Measurements from ENCODE around the gene SLC16A3. TPM values are rescaled to one million over a fixed set of nuclear protein-coding genes. Genes with fewer than 3 reads are reported as not detected.

SLC16A3 gene
- total RNA-seq, 1 donor from 2014 or later, result 21.1 TPM

DNA sequence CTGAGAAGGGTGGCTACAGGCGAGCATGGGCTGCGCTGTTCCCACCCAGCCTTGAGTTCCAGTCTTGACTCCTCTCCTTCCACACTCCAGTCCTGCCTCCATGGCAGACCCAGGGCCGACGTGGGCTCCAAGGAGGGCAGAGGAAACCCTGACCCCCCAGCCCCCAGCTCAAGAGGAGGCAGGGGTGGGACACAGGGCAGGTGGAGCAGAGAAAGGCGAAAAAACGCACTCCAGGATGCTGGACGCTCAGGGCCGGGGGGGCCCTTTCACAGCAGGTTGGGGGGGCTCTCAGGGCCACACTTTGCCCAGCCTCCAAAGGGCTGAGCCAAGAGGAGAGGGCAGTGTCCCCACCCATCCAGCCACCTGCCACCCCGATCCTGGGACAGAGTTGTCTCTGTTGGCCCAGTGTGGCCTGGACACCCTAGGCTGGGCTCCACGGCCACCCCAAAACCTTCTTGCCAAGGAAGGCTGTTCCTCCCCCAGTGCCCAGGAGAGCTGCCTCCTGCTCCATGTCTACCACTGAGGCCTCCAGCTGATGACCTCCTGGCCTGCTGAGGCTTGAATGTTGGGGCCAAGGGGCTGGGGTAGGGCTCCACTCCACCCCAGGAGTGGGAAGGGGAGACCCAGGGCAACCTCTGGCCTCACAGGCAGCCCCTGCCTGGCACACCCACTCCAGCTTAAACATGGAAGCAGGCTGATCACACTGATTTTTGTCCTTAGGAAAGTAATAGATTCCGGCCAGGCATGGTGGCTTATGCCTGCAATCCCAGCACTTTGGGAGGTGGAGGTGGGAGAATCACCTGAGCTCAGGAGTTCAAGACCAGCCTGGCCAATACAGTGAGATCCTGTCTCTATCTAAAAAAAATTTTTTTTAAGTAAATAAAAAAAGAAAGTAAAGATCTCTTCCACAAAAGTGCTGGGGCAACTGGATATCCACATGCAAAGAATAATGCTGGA lies 8.8 kb upstream of the SLC16A3 start:
- no peak for DNase-seq (ENCODE audit: extremely low spot score in 2 of 2)
- intact Hi-C loops (cut with DNase I), result no loop called here
- Histone ChIP-seq H3K36me3 (no peaks in the 10 kb centered on the region), H3K9me3 (no peaks in the 10 kb centered on the region), H3K4me1 (peaks cover 28% of the 10 kb centered on the region), H3K27me3 (no peaks in the 10 kb centered on the region), H3K4me3 (no peak overlapping the region), H3K27ac (no peak overlapping the region)
- TF ChIP-seq POLR2AphosphoS5 (IDR thresholded peaks at IDR 0.05; ENCODE audit: insufficient read depth in 1 of 2, low read depth in 1 of 2) (no peak), POLR2A (IDR thresholded peaks at IDR 0.05) (no peak)
- TF ChIP-seq, protein P1, sequence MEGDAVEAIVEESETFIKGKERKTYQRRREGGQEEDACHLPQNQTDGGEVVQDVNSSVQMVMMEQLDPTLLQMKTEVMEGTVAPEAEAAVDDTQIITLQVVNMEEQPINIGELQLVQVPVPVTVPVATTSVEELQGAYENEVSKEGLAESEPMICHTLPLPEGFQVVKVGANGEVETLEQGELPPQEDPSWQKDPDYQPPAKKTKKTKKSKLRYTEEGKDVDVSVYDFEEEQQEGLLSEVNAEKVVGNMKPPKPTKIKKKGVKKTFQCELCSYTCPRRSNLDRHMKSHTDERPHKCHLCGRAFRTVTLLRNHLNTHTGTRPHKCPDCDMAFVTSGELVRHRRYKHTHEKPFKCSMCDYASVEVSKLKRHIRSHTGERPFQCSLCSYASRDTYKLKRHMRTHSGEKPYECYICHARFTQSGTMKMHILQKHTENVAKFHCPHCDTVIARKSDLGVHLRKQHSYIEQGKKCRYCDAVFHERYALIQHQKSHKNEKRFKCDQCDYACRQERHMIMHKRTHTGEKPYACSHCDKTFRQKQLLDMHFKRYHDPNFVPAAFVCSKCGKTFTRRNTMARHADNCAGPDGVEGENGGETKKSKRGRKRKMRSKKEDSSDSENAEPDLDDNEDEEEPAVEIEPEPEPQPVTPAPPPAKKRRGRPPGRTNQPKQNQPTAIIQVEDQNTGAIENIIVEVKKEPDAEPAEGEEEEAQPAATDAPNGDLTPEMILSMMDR (IDR thresholded peaks at IDR 0.05), result no peak

DNA sequence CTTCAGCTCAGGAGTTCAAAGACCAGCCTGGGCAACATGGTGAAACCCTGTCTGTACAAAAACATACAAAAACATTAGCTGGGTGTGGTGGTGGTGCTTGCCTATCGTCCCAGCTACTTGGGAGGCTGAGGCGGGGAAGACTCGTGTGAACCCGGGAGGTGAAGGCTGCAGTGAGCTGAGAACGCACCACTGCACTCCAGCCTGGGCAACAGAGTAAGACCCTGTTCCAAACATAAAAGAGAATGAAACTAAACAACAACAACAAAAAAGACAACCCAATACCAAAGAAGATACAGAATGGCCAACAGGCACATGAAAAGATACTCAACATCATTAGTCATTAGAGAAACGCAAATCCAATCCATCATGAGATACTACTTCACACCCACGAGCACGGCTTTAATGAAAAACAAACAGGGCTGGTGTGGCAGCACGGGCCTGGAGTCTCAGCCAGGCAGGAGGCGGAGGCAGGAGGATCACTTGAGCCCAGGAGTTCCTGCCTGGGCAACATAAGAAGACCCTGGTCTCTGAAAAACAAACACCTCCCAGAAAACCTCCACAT lies 7.4 kb upstream of the SLC16A3 start:
- TF ChIP-seq, protein P1 (IDR thresholded peaks at IDR 0.05), result no peak
- TF ChIP-seq POLR2A (IDR thresholded peaks at IDR 0.05) (no peak), POLR2AphosphoS5 (IDR thresholded peaks at IDR 0.05; ENCODE audit: insufficient read depth in 1 of 2, low read depth in 1 of 2) (no peak)
- Histone ChIP-seq H3K27ac (no peak overlapping the region), H3K4me1 (peaks cover 14% of the 10 kb centered on the region), H3K9me3 (no peaks in the 10 kb centered on the region), H3K4me3 (no peak overlapping the region), H3K27me3 (no peaks in the 10 kb centered on the region), H3K36me3 (no peaks in the 10 kb centered on the region)
- DNase-seq (ENCODE audit: extremely low spot score in 2 of 2), result no peak
- intact Hi-C loops (cut with DNase I), result no loop called here

DNA sequence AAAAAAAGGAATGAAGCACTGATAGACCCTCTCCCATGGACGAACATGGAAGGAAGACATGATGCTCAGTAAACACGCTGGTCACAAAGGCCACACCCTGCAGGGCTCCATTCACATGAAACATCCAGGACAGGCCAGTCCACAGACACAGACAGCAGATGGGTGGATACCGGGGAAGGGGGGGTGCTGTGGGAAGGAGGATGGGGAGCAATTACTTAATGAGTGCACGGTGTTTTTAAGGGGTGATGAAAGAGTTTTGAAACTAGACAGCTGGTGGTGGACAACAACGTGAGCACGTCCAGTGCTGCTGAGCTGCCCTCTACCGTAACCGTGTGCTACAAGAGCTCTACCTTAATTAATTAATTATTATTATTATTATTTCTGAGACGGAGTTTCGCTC lies 6.0 kb upstream of the SLC16A3 start:
- no peak for DNase-seq (ENCODE audit: extremely low spot score in 2 of 2)
- Histone ChIP-seq H3K4me3 (no peak overlapping the region), H3K4me1 (no peaks in the 10 kb centered on the region), H3K27ac (no peak overlapping the region), H3K36me3 (no peaks in the 10 kb centered on the region), H3K27me3 (no peaks in the 10 kb centered on the region), H3K9me3 (no peaks in the 10 kb centered on the region)
- TF ChIP-seq POLR2A (IDR thresholded peaks at IDR 0.05) (no peak), POLR2AphosphoS5 (IDR thresholded peaks at IDR 0.05; ENCODE audit: insufficient read depth in 1 of 2, low read depth in 1 of 2) (no peak)
- TF ChIP-seq, protein P1 (IDR thresholded peaks at IDR 0.05), result no peak
- intact Hi-C loops (cut with DNase I), result no loop called here

DNA sequence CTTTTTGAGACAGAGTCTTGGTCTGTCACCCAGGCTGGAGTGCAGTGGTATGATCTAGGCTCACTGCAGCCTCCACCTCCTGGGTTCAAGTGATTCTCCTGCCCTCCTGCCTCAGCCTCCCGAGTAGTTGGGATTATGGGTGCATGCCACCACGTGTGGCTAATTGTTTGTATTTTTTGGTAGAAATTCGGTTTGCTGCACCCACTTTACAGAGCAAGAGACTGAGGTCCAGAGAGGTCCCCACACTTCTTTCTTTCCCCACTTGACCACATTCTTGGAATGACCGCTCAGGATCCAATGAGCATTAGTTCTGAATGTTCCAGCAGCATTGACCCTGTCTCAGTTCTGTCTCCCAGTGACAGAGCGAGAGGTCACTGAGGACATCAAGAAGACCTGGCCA lies 5.3 kb upstream of the SLC16A3 start:
- Histone ChIP-seq H3K9me3 (no peaks in the 10 kb centered on the region), H3K27me3 (no peaks in the 10 kb centered on the region), H3K36me3 (no peaks in the 10 kb centered on the region), H3K4me3 (no peak overlapping the region), H3K4me1 (no peaks in the 10 kb centered on the region), H3K27ac (no peak overlapping the region)
- DNase-seq (ENCODE audit: extremely low spot score in 2 of 2), result no peak
- intact Hi-C loops (cut with DNase I), result no loop called here
- no peak for TF ChIP-seq POLR2AphosphoS5 (IDR thresholded peaks at IDR 0.05; ENCODE audit: insufficient read depth in 1 of 2, low read depth in 1 of 2)
- TF ChIP-seq, protein P1 (IDR thresholded peaks at IDR 0.05), result no peak
- TF ChIP-seq POLR2A (IDR thresholded peaks at IDR 0.05), result no peak

DNA sequence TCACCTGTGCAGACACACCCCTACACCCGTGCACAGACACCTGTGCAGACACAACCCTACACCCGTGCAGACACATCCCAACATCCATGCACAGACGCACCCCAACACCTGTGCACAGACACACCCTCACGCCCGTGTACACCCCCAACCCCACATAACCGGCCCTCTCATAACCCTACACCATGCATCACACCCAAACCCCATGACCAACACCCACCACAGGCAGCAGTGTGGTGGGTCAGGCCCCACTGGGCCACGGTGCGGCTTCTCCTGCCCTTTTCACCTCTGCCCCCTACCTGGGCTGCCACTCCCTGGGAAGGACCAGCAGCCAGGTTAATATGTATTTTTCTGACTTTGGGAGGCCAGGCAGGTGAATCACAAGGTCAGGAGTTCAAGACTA lies 4.2 kb upstream of the SLC16A3 start:
- no peak overlapping the region for H3K4me3 ChIP-seq
- no peaks in the 10 kb centered on the region for H3K36me3 ChIP-seq
- intact Hi-C loops (cut with DNase I), result no loop called here
- no peak for TF ChIP-seq POLR2AphosphoS5 (IDR thresholded peaks at IDR 0.05; ENCODE audit: insufficient read depth in 1 of 2, low read depth in 1 of 2)
- TF ChIP-seq POLR2A (IDR thresholded peaks at IDR 0.05), result no peak
- TF ChIP-seq, protein P1 (IDR thresholded peaks at IDR 0.05), result no peak
- peaks cover 6% of the 10 kb centered on the region for H3K4me1 ChIP-seq
- H3K27ac ChIP-seq, result no peak overlapping the region
- no peaks in the 10 kb centered on the region for H3K9me3 ChIP-seq
- no peak for DNase-seq (ENCODE audit: extremely low spot score in 2 of 2)
- no peaks in the 10 kb centered on the region for H3K27me3 ChIP-seq

Data from vagina (tissue), 2 donors.